LHCN-M2 (cell line): ENCODE results near the gene TRIM44. TPM values are rescaled to one million over a fixed set of nuclear protein-coding genes. Genes with fewer than 3 reads are reported as not detected.
"Not testable (repeated sequence)": the region's sequence is repeated elsewhere in the genome, so short reads cannot be mapped to it uniquely, and the experiment has no call there.

Experiments
- DNase-seq: peaks from one replicate; pipeline ENCODE4 v3.0.0-alpha.2; 2012; ENCODE audit warnings: low read depth
- total RNA-seq: library from RNA; depleted of rRNA; stranded (reverse); fragments of >200 nt; gene quantifications from 2 replicates; pipeline ENCODE4 v1.2.3, GENCODE V29; 2014

TRIM44 gene
- total RNA-seq, 1 experiment from 2014 or later, result 35.9 TPM

DNA sequence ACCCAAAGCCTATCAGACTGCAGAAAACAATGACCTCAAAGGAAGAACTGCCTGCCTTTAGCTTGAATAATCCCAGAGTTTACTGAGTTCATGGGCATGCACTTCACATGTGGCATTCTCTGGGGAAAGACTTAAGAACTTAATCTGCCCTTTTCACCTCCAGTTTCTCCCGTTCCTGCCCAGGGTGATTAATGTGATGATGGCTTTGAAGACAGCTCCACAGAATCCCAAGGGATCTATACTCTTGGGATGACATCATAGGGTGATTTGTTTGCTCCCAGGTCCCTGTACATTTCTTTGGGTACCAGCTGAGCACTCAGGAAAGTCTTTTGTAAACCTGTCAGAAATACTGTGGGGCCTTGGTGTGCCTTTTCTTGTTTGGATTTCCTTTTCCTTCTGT, 30.3 kb upstream of the TRIM44 start:
- peak; percentile 85 for DNase-seq

DNA sequence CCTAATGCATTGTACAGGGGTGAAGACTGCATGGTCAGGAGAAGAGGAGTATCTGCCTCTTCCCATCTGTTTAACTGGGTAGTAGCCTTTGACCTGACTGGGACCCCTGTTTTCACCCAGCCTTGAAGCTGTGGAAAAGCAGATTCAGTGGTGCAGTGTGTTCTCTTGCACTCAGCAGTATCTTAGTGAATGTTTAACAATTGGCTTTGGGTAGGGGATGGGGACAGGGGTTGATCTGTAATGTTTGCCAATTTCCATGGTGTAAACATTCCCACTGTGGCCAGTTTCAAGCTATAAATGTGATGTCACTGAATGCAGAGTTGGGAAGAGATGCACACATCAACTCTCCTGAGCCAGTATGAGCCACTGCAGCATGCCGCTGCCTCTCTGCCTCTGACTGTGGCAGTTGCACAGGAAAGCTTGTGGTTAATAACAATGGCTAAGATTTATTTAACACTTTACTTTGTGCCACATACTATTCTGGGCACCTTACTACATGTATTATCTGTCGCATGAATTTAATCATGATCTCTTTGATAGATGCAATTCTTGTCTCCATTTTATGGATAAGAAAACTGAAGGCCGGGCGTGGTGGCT, 28.6 kb upstream of the TRIM44 start:
- no peak for DNase-seq

DNA sequence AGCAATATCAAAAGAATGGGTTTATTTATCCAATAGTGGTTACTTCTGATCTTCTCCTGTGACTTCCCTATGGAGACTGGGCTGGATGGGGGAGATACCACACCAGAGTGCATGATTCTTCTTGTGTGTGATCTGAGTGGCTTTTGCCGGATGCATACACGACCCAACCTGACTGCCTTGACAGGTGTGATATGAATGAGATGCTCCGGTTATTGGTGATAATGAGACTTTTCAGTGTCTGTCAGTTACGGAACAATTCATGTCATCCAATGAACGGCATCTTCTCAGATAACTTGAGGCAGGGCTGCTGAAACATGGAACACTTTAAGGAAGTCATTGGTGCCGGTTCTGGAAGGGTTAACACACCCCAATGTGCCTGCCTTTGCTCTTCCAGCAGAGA, 26.6 kb upstream of the TRIM44 start:
- DNase-seq, result no peak

DNA sequence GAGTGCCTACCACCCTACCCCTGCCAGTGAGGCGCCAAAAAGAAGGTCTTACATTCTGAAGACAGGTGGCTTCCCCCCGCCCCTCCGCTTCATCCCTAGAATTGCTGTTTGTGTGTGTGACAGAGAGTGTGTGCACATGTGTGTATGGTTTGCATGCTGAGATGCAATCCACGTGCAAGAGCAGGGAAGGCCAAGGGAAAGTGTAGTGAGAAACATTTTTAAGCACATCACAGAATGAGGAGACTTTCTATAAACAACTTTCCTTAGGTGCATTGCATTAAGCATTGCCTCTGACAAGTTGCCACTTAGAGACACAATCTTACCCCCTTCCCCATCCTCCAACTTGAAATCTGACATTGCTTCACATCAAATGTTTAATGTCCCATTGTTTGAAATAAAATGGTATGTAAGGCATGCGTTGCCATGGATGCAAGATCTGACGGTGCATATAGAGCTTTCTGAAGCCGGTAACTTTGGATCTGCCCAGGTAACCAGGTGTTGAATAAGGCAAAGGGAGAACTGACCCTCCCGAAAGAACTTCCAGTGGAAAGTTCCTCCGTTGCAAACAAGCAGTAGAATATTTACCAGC, 22.9 kb upstream of the TRIM44 start:
- no peak for DNase-seq

DNA sequence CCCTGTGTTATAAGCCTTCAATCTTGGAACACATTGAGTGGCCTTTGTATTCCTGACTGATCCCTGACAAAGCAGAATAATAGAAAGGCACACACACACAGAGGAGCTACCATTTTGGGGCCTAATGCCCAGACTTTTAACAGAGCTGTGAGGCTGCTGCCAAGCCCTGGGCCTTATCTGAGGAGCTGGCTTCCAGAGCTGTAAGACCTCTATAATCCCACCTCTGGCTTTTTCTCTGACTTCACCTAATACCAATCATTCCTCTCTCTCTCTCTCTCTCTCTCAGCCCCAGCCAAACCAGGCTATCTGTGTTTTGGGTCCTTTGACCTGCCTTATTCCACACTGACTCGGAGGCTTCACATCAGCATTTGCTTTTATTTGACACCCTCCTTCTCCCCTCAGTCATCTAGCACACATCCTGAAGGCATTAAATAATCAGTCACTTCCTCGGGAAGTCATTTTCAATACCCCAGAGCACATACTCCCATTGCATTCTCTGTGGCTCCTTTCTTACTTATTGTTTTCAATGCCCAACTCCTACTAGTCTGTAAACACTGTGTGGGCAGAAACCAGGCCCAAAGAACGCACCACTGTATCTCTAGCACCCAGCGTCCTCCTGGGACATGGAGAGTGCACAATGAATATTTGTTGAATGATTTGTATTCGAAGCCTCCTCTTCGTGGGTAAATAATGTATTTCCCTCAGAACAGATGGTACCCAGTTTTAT, 21.2 kb upstream of the TRIM44 start:
- DNase-seq, result no peak

DNA sequence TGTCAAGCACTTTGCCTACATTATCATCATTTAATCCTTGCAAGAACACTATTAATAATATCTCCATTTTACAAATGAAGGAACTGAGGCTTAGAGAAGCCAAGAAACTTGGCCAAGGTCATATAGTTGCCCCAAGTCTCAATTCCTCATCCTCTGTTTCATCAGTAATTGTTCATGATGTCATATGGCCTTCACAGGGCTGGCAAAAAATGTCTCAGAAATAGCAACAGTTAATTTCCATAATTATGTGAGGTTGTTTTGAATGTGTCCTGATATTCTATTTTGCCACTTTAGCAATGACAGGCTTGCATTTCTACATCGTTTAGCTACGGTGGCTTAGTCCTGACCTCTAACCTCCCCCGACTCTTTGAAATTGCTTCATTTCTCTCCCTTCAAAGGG, 20.6 kb upstream of the TRIM44 start:
- DNase-seq, result no peak

DNA sequence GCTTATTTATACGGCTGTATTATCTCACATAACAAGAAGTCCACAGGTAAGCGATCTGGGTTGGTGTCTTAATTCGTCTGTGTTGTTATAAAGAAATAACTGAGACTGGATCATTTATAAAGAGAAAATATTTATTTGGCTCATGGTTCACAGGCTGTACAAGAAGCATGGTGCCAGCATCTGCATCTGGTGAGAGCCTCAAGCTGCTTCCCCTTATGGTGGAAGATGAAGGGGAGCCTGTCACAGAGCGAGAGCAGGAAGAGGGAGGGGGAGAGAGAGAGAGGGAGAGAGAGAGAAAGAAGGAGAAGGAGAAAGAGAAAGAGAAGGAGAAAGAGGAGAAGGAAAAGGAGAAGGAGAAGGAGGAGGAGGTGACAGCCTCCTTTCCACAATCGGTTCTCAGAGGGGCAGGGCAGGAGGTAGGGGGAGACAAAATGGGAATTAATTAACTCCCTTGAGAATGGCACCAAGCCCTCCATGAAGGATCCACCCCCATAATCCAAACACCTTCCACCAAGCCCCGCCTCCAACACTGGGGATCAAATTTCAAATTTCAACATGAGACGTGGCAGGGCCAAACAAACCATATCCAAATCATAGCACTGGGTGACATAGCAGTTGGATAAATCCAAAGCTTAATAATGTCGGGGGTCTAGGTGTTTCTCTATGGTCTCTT, 15.0 kb upstream of the TRIM44 start:
- DNase-seq, result no peak

DNA sequence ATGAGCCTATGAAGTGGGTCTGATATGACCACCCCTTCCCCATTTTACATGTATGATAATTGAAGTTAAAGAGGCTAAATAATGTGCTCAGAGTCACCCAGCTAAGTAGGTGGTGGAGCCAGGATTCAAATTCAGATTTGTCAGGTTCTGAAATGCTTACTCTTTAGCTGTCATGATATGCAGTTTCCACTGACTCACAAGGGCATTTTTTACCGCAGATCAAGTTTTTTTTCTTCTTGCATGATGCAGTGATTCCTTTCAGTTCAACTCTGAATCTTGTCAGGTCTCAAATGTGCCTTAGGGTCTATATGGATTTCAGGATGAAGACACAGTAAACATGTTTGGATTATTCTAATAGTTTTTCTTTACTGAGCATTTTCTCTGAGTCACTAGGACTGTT, 12.6 kb upstream of the TRIM44 start:
- peak; percentile 39 for DNase-seq

DNA sequence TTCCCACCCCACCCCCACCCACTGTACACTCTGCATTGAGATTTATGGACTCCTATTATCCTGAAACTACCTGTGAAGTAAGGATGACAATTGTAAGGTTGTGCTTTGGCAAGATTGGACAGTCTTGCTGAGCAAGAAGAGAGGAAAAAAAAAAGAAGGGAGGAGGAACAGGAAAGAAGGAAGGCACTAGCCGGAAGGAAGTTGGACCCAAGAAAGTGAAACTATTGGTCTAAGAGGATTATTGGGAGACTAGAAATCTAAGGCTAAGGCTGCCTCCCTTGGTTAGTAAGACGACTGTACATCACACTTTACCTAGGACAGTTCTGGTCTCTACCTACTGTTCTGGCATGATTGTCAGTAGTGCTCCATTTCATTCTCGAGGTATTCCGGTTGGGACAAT, 12.1 kb upstream of the TRIM44 start:
- no peak for DNase-seq

DNA sequence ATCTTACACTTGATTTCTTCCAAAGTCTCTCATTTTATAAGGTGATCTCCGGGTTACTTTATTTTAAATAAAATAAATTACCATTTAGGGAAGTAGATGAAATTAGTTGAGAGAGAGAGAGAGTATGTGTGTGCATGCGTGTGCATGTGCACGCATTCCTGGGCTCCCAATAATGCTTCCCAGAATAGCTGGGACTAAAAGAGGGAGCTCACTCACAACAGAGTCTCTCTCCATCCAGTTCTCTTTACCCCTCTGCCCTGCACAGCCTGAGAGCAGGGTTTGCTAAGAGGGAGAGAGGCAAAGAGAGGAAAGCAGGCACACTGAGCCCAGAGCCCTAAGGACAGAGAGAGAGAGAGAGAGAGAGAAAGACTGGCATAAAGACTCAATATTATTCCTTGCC, 11.3 kb upstream of the TRIM44 start:
- no peak for DNase-seq

DNA sequence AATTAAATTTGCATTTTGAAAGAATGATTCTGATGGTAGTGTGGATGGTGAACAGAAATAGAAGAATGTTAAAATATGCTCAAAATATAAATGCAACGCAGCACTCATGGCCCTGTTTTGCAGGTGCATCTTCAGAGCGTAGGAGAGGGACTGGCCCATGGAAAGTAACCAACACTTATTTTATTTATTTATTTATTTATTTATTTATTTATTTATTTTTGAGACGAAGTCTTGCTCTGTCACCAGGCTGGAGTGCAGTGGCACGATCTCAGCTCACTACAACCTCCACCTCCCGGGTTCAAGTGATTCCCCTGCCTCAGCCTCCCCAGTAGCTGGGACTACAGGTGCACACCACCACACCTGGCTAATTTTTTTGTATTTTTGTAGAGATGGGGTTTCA, 9.8 kb upstream of the TRIM44 start:
- not testable (repeated sequence) for DNase-seq

DNA sequence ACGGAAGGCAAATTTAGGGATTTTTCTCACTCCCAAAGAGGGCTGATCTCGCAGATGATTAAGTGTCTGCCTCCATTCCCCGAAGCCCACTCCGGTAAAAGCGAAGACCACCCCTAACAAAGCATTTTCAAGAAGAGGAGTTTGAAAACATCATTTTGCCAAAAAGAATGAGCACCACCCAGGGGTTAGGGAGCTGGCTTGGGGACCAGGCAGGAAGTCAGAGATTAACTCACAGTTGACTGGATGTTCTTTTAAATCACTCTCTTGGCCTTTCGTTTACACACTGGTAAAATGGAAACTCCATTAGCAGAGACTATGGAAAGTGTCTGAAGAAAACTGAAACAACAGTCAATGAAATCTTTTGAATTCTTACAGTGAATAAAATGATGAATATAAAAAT, 7.9 kb upstream of the TRIM44 start:
- DNase-seq, result no peak

DNA sequence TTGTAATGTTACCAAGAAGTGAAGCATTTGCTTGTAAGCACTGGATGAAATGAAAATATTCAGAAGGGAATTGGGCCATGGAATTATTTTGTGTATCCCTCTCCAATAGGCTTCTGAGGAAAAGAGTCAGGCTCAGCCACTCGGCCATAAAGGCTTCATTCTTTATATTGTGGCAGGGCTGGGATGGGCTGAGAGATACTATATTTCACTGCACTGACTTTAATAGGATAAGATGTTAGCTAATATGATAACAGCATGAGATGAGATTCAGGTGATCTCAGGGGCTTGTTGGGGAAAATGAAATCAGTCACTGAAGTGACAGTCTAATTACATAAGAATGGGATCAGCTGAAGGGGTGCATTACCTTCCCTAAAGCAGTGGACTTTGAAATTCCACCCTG, 7.3 kb upstream of the TRIM44 start:
- DNase-seq, result no peak

DNA sequence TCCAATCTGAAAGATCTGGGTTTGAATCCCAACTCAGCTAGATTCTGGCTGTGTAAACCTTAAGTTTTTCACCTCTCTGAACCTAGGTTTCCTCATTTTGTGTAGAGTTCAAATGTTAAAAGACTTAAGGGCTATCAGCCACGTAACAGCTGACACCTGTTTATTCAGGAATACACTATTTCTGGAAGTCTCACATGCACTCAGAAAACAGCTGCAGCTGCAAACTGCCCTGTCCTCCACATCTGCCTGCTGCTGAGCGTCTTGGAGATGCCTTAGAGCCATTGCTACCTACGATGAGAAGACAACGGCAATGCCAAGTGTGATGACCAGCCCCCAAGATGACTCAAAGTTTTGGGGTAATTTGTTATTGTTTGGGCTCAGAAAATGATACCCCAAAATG, 6.7 kb upstream of the TRIM44 start:
- DNase-seq, result peak; percentile 56

DNA sequence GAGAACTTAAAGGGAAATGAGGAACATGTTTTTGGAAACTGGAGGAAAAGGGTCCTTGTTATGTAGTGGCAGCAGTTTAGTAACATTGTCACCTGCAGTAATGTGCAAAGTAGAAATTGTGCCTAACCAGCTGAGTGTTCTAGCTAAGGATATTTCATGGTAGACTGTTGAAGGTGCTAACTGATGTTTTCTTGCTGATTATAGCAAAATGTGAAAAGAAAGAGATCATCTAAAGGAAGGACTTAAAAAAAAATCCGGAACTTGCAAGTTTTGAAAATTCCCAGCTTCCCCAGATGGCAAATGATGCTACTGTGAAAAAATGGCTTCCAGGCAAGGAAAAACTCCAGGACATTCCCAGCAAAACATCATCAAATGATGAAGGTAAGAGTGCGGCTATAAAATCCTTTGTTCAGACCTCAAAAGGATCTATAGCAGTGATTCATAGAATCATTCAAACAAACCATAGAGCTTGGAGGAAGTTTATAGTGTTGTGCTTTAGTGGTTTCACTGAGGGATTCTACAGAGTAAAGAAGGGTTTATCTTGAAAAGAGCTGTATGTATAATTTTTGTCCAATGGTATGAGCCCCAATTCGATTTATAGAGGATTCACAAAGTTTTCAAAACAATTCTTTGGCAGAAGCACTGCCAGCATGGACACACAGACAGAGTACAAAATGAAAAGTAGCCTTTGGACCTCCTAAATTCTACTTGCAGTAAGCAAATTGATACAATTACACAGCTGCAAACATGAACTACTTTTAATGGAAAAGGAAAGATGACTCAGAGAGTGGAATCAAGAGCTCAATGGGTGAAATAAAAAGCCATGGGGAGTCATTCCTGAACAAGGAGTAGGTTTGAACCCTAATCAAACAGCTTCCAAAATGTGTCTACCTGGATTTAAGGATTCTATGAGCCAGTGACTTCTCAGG, 4.3 kb upstream of the TRIM44 start:
- DNase-seq, result peak; percentile 72

DNA sequence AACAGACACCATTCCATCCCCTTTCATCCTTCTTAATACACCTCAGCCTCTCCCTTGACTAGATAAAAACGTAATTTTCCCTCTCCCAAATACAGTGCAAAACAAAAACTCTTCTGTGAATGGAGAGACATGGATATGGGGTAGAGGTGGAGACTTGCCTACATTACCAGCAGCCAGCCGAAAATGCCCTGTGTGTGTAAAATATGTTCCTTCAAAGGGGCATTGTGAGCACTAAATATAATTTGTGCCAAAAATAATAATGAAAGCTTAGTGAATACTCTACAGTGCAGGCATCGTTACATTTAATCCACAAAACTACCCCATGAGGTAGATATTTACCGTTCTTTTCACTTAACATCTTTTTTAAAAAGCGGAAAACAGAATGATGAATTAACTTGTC, 1.0 kb upstream of the TRIM44 start:
- DNase-seq, result no peak

DNA sequence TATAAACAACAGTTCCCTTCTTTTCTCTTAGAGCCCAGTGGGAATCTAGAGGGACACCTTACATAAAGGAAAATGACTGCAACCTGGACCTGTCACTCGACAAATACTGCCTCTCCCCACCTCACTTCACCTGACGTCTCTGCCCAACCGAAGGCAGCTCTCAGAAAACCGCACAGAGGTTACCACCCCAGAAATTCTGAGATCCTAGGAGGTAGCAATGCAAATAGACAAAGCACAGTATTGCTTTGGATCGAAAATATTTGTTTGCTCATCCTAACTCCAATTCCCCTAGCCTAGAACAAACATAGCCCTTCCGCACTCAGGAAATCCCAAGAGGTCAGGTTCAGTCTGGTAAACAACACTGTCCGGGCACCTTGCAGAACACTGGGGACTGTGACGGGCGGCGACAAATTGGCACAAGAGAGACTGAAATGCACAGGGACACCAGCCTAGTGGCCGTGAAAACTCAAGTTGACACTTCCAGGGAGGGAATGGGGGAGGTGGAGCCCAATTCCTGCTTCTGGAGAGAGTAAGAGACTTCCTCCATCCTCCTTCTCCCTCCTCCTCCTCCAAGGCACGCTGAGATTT, 420 bp upstream of the TRIM44 start:
- DNase-seq, result no peak

DNA sequence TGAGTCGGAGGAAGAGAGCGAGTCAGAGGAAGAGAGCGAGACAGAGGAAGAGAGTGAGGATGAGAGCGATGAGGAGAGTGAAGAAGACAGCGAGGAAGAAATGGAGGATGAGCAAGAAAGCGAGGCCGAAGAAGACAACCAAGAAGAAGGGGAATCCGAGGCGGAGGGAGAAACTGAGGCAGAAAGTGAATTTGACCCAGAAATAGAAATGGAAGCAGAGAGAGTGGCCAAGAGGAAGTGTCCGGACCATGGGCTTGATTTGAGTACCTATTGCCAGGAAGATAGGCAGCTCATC, 780 bp downstream of the TRIM44 start:
- DNase-seq, result no peak

DNA sequence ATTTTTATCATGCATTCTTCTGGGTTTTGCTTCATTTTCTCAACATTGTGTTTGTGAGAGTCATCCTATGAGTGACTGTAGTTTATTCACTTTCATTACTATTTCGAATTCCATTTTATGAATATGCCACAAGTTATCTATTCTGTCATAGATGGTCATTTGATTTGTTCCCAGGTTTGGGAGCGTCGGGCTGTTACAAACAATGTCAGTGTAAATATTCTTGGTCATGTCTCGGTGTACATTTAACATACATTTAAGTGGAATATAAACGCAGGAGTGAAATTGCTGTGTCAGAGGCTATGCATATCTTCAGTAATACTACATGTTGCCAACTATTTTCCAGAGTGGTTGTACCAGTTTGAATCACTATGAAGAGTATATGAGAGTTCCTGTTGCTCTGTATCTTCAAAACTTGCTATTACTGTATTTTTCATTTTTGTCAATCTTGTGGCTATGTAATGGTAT, 2.4 kb downstream of the TRIM44 start:
- peak; percentile 52 for DNase-seq

DNA sequence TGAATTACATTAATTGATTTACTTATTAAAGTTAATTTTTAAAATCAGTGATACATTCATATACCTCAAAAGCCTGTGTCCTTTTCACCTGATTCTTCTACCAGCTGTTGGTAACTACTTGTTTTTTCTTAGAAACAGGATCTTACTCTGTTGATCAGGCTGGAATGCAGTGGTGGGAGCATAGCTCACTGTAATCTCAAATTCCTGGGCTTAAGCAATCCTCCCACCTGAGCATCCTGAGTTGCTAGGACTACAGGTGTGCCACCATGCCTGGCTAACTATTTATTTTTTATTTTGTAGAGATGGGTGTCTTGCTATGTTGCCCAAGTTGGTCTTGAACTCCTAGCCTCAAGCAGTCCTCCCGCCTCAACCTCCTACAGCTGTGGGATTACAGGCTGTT, 4.7 kb downstream of the TRIM44 start:
- DNase-seq, result no peak

DNA sequence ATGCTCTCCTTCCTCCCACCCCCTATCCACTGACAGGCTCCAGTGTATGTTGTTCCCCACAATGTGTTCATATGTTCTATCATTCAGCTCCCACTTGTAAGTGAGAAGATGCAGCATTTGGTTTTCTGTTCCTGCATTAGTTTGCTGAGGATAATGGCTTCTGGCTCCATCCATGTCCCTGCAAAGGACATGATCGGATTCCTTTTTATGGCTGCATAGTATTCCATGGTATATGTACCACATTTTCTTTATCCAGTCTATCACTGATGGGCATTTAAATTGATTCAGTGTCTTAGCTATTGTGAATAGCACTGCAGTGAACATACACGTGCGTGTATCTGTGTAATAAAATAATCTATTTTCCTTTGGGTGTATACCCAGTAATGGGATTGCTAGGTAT, 5.8 kb downstream of the TRIM44 start:
- DNase-seq, result not testable (repeated sequence)
